LNCaP clone FGC (cell line): Measurements from ENCODE around the gene TMEM120A.

Source experiments
- DNase-seq: peaks from one replicate; pipeline ENCODE4 v3.0.0-alpha.2; 2011; ENCODE audit warnings: low read depth
- H3K4me3 ChIP-seq: 2 replicates; pipeline ENCODE4 v1.5.1; 2011; ENCODE audit warnings: mild to moderate bottlenecking, low read depth, low read length, control low read depth
- TF ChIP-seq, protein P1 (sequence below): IDR thresholded peaks from 2 replicates; pipeline ENCODE4 v1.5.1; 2012; ENCODE audit warnings: mild to moderate bottlenecking; ENCODE audit not compliant: control insufficient read depth, insufficient read depth; ENCODE audit errors: extremely low read depth

The TMEM120A gene

GRCh38 chr7:75968012-75968411, 26.4 kb downstream of the TMEM120A start:
- TF ChIP-seq, protein P1, sequence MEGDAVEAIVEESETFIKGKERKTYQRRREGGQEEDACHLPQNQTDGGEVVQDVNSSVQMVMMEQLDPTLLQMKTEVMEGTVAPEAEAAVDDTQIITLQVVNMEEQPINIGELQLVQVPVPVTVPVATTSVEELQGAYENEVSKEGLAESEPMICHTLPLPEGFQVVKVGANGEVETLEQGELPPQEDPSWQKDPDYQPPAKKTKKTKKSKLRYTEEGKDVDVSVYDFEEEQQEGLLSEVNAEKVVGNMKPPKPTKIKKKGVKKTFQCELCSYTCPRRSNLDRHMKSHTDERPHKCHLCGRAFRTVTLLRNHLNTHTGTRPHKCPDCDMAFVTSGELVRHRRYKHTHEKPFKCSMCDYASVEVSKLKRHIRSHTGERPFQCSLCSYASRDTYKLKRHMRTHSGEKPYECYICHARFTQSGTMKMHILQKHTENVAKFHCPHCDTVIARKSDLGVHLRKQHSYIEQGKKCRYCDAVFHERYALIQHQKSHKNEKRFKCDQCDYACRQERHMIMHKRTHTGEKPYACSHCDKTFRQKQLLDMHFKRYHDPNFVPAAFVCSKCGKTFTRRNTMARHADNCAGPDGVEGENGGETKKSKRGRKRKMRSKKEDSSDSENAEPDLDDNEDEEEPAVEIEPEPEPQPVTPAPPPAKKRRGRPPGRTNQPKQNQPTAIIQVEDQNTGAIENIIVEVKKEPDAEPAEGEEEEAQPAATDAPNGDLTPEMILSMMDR = no peak
- no peak for DNase-seq

GRCh38 chr7:75967487-75967997, 26.9 kb downstream of the TMEM120A start:
- DNase-seq = no peak

More at GRCh38 chr7:75968012-75968411, 26.4 kb downstream of the TMEM120A start:
- no peak overlapping the region for H3K4me3 ChIP-seq

DNA sequence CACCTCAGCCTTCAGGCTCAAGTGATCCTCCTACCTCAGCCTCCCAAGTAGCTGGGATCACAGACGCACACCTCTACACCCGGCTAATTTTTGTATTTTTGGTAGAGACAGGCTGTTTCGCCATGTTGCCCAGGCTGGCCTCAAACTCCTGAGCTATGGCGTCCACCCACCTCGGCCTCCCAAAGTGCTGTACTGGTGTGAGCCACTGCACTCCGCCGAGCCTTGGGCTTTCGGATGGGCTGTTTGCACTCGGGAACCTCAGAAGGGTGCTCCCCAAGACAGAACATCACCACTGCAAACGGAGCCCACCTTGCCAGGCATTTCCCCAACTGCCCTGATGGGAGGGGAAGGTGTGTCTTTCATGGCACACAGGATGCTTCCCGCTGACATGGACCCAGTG, 27.3 kb downstream of the TMEM120A start:
- TF ChIP-seq, protein P1 = no peak
- no peak overlapping the region for H3K4me3 ChIP-seq
- no peak for DNase-seq

More at GRCh38 chr7:75967487-75967997, 26.9 kb downstream of the TMEM120A start:
- no peak overlapping the region for H3K4me3 ChIP-seq
- TF ChIP-seq, protein P1 = no peak

- TF ChIP-seq, protein P1 = no peak
- no peak overlapping the region for H3K4me3 ChIP-seq
- no peak for DNase-seq
Measured at GRCh38 chr7:75966190-75966961, 28.0 kb downstream of the TMEM120A start.

DNA sequence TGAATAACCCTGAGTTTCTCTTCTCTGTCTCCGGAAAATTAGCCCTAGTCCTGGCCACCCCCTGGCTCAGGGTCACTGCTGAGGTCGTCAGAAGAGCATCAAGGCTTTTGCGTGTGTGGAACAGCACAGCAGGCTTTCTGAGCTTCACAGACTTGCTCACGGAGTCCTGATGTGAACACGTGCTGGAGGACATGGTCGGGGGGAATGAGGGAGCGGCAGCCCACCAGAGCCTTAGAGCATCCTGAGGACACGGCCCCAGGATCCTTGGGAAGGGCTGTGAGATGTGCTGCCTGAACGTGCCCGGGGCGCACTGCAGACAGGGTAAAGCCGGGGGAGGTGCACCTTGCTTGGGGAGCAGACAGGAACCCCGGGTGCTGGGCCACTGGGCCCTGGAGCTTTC, 28.8 kb downstream of the TMEM120A start:
- no peak overlapping the region for H3K4me3 ChIP-seq
- TF ChIP-seq, protein P1 = no peak
- no peak for DNase-seq

- DNase-seq = no peak
- no peak overlapping the region for H3K4me3 ChIP-seq
- TF ChIP-seq, protein P1 = no peak
Measured at GRCh38 chr7:75963381-75963995, 30.9 kb downstream of the TMEM120A start.
